SK-N-SH treated with all-trans-retinoic acid at 6 μM for 48 hours (cell line): ENCODE measurements around the gene PSMF1.

Experiments used
- PATZ1 ChIP-seq: fragments of 250-450 bp; sonication (Bioruptor Pico); IDR thresholded peaks from 2 replicates; pipeline ENCODE4 v1.8.0; 2020; ENCODE audit warnings: mild to moderate bottlenecking, moderate library complexity, borderline replicate concordance
- ZNF565 ChIP-seq: fragments of 450-650 bp; formaldehyde crosslinking; conservative IDR thresholded peaks from 2 replicates; pipeline ENCODE4 v1.5.0; 2020; ENCODE audit warnings: low read depth, mild to moderate bottlenecking, moderate library complexity

DNA sequence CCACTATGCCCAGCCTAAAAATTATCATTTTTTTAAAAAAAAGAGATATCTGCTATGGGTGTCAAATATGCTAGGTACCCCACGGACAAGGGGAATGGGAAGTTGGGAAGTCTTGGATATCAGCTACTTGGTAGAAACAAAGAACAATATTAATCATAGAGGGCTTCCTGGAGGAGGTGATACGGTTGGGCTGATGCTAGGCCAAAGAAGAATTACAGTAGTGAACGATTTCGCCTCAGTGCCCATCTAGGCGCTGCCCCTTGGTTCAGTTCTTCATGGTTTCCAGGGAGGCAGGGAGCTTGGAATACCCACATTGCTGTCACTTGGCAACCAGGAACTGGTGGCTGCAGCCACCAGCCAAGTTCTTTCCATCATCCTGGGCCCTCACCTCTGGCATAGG lies 5.5 kb upstream of the PSMF1 start:
- TF ChIP-seq PATZ1 (CRISPR knock-in tag) (no peak), ZNF565 (CRISPR knock-in tag) (no peak)
